PC-9 (cell line): ENCODE measurements around the gene CIITA.

ENCODE experiments used
- CTCF ChIP-seq: fragments of 200-600 bp; sonication (generic); conservative IDR thresholded peaks from 2 replicates; pipeline ENCODE4 v1.6.1; 2017; ENCODE audit warnings: mixed run types, antibody characterized with exemption, mild to moderate bottlenecking, moderate library complexity
- EZH2 ChIP-seq: fragments of 200-600 bp; sonication (generic); IDR thresholded peaks from 2 replicates; pipeline ENCODE4 v1.8.0; 2017; ENCODE audit warnings: antibody characterized with exemption, low read depth

- TF ChIP-seq CTCF (no peak), EZH2 (no peak)
Measured at GRCh38 chr16:10929853-10930754, 53.1 kb downstream of the CIITA start.
